KMS-11 (cell line): ENCODE data around the gene CDC42SE2.
"Not testable (repeated sequence)": the region's sequence is repeated elsewhere in the genome, so short reads cannot be mapped to it uniquely, and the experiment has no call there.

Experiments used
- H2AFZ ChIP-seq: fragments of 200-600 bp; sonication (generic); 2 replicates; pipeline ENCODE4 v1.6.1; 2016; ENCODE audit warnings: antibody characterized with exemption, mixed run types, low read depth
- H3K27ac ChIP-seq: fragments of 200-600 bp; sonication (generic); 2 replicates; pipeline ENCODE4 v1.6.1; 2016; ENCODE audit warnings: mild to moderate bottlenecking, mixed run types
- H3K27me3 ChIP-seq: fragments of 200-600 bp; sonication (generic); 2 replicates; pipeline ENCODE4 v1.6.1; 2017; ENCODE audit warnings: mild to moderate bottlenecking, low read depth, mixed run types, moderate library complexity; ENCODE audit not compliant: insufficient read depth
- H3K36me3 ChIP-seq: fragments of 200-600 bp; sonication (generic); 2 replicates; pipeline ENCODE4 v1.6.1; 2017; ENCODE audit warnings: mild to moderate bottlenecking, mixed run types; ENCODE audit not compliant: insufficient read depth
- H3K4me1 ChIP-seq: fragments of 200-600 bp; sonication (generic); 2 replicates; pipeline ENCODE4 v1.6.1; 2016; ENCODE audit warnings: mild to moderate bottlenecking, low read depth, mixed run types; ENCODE audit not compliant: poor library complexity, severe bottlenecking
- H3K4me2 ChIP-seq: fragments of 200-600 bp; sonication (generic); 2 replicates; pipeline ENCODE4 v1.7.0; 2016; ENCODE audit warnings: mild to moderate bottlenecking, mixed run types
- H3K4me3 ChIP-seq: fragments of 200-600 bp; sonication (generic); IDR thresholded peaks from 2 replicates; pipeline ENCODE4 v1.6.1; 2017; ENCODE audit warnings: low read depth, low read length, mixed read lengths; ENCODE audit not compliant: insufficient read depth
- H3K79me2 ChIP-seq: fragments of 200-600 bp; sonication (generic); 2 replicates; pipeline ENCODE4 v1.6.1; 2016; ENCODE audit warnings: low read depth, mixed run types; ENCODE audit not compliant: insufficient read depth
- H3K9ac ChIP-seq: fragments of 200-600 bp; sonication (generic); 2 replicates; pipeline ENCODE4 v1.6.1; 2016; ENCODE audit warnings: mild to moderate bottlenecking, mixed run types
- H4K20me1 ChIP-seq: fragments of 200-600 bp; sonication (generic); 2 replicates; pipeline ENCODE4 v1.6.1; 2016; ENCODE audit warnings: mild to moderate bottlenecking, mixed run types; ENCODE audit not compliant: insufficient read depth
- CTCF ChIP-seq: fragments of 200-600 bp; sonication (generic); conservative IDR thresholded peaks from 2 replicates; pipeline ENCODE4 v1.6.1; 2017; ENCODE audit warnings: low read depth, mild to moderate bottlenecking, antibody characterized with exemption, low read length, moderate library complexity, mixed read lengths

The CDC42SE2 gene

GRCh38 chr5:131303537-131303936 lies 39.7 kb downstream of the CDC42SE2 start:
- Histone ChIP-seq H3K4me2 (no peak overlapping the region), H3K79me2 (peaks cover 68% of the 10 kb centered on the region), H2AFZ (no peak overlapping the region), H4K20me1 (0 out of 2 replicates have a peak, but pooled peaks cover 3% of the 10 kb centered on the region), H3K27ac (no peak overlapping the region), H3K9ac (no peak overlapping the region), H3K4me1 (peaks cover 14% of the 10 kb centered on the region), H3K4me3 (no peak overlapping the region), H3K36me3 (no peaks in the 10 kb centered on the region), H3K27me3 (no peaks in the 10 kb centered on the region)
- TF ChIP-seq CTCF = no peak

- no peak for TF ChIP-seq CTCF
- Histone ChIP-seq H3K79me2 (peaks cover 60% of the 10 kb centered on the region), H4K20me1 (0 out of 2 replicates have a peak, but pooled peaks cover 3% of the 10 kb centered on the region), H3K4me2 (no peak overlapping the region), H3K4me3 (no peak overlapping the region), H3K36me3 (no peaks in the 10 kb centered on the region), H3K27ac (no peak overlapping the region), H3K27me3 (no peaks in the 10 kb centered on the region), H3K4me1 (peaks cover 14% of the 10 kb centered on the region), H3K9ac (no peak overlapping the region), H2AFZ (no peak overlapping the region)
Observed at GRCh38 chr5:131304414-131304813, 40.6 kb downstream of the CDC42SE2 start.

- no peak overlapping the region for H2AFZ ChIP-seq
- H3K79me2 ChIP-seq = peaks cover 52% of the 10 kb centered on the region
- H3K36me3 ChIP-seq = no peaks in the 10 kb centered on the region
- no peaks in the 10 kb centered on the region for H3K27me3 ChIP-seq
- no peak overlapping the region for H3K4me3 ChIP-seq
- 0 out of 2 replicates have a peak, but pooled peaks cover 3% of the 10 kb centered on the region for H4K20me1 ChIP-seq
- TF ChIP-seq CTCF = no peak
- H3K4me1 ChIP-seq = peaks cover 14% of the 10 kb centered on the region
- H3K9ac ChIP-seq = no peak overlapping the region
- H3K27ac ChIP-seq = no peak overlapping the region
- no peak overlapping the region for H3K4me2 ChIP-seq
Observed at GRCh38 chr5:131305138-131305689, 41.4 kb downstream of the CDC42SE2 start.

- H3K9ac ChIP-seq = no peak overlapping the region
- no peak overlapping the region for H3K4me3 ChIP-seq
- no peaks in the 10 kb centered on the region for H3K36me3 ChIP-seq
- no peak for TF ChIP-seq CTCF
- H3K4me1 ChIP-seq = peaks cover 14% of the 10 kb centered on the region
- H2AFZ ChIP-seq = no peak overlapping the region
- H4K20me1 ChIP-seq = 0 out of 2 replicates have a peak, but pooled peaks cover 3% of the 10 kb centered on the region
- H3K27me3 ChIP-seq = no peaks in the 10 kb centered on the region
- H3K4me2 ChIP-seq = no peak overlapping the region
- peaks cover 45% of the 10 kb centered on the region for H3K79me2 ChIP-seq
- no peak overlapping the region for H3K27ac ChIP-seq
Observed at GRCh38 chr5:131305906-131306305, 42.1 kb downstream of the CDC42SE2 start.

- H3K9ac ChIP-seq, H3K4me1 ChIP-seq, H3K4me3 ChIP-seq, H3K27ac ChIP-seq, H3K36me3 ChIP-seq, H3K4me2 ChIP-seq, H3K27me3 ChIP-seq, H2AFZ ChIP-seq, H4K20me1 ChIP-seq: not testable (repeated sequence)
- peaks cover 60% of the 10 kb centered on the region for H3K79me2 ChIP-seq
Observed at GRCh38 chr5:131312235-131312772, 48.5 kb downstream of the CDC42SE2 start.
